ENCODE measurements around the gene CFAP54.

GRCh38 chr12:96502949-96503532 lies 13.7 kb downstream of the CFAP54 start:
- TF ChIP-seq, protein P1, sequence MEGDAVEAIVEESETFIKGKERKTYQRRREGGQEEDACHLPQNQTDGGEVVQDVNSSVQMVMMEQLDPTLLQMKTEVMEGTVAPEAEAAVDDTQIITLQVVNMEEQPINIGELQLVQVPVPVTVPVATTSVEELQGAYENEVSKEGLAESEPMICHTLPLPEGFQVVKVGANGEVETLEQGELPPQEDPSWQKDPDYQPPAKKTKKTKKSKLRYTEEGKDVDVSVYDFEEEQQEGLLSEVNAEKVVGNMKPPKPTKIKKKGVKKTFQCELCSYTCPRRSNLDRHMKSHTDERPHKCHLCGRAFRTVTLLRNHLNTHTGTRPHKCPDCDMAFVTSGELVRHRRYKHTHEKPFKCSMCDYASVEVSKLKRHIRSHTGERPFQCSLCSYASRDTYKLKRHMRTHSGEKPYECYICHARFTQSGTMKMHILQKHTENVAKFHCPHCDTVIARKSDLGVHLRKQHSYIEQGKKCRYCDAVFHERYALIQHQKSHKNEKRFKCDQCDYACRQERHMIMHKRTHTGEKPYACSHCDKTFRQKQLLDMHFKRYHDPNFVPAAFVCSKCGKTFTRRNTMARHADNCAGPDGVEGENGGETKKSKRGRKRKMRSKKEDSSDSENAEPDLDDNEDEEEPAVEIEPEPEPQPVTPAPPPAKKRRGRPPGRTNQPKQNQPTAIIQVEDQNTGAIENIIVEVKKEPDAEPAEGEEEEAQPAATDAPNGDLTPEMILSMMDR (IDR thresholded peaks at IDR 0.05; ENCODE audit: insufficient read depth, low read depth, low read length): no peak
- TF ChIP-seq EZH2 (IDR thresholded peaks at IDR 0.05; ENCODE audit: insufficient read depth, low read length): no peak
